Breast epithelium (tissue), 4 donors: ENCODE data around the gene DAZAP2. TPM values are rescaled to one million over a fixed set of nuclear protein-coding genes. Genes with fewer than 3 reads are reported as not detected.
A peak's percentile ranks its signal among the peaks of the same experiment; 100 is the strongest.

Experiments used
- DNase-seq, 2 donors: peaks; one replicate each; pipeline ENCODE4 v3.0.0-alpha.2; 2019; ENCODE audit warnings: low spot score in 2 of 2
- H3K27ac ChIP-seq, 2 donors: fragments of 200-600 bp; sonication (generic) in 1 of 2; one replicate each; pipeline ENCODE4 v1.5.1; 2016 to 2019; ENCODE audit warnings: mild to moderate bottlenecking in 1 of 2
- H3K27me3 ChIP-seq, 2 donors: fragments of 200-600 bp; sonication (generic) in 1 of 2; one replicate each; pipeline versions ENCODE4 v1.5.1 to v1.6.0; 2017 to 2019; ENCODE audit warnings: control low read depth in 1 of 2, mild to moderate bottlenecking in 1 of 2
- H3K36me3 ChIP-seq: fragments of 200-600 bp; one replicate; pipeline ENCODE4 v1.5.1; 2019
- H3K4me1 ChIP-seq, 2 donors: fragments of 200-600 bp; sonication (generic); one replicate each; pipeline ENCODE4 v1.5.1; 2016 to 2019; ENCODE audit warnings: control low read depth in 1 of 2
- H3K4me3 ChIP-seq, 3 donors: fragments of 200-600 bp; sonication (generic); 1 replicate in 2 of 3; 2 replicates in 1 of 3; pipeline ENCODE4 v1.5.1; 2016 to 2019; ENCODE audit warnings: mild to moderate bottlenecking in 3 of 3, moderate library complexity in 2 of 3
- H3K9me3 ChIP-seq, 2 donors: fragments of 200-600 bp; sonication (generic) in 1 of 2; one replicate each; pipeline ENCODE4 v1.5.1; 2016 to 2019; ENCODE audit warnings: control low read depth in 1 of 2
- POLR2A ChIP-seq: fragments of 450-650 bp; IDR thresholded peaks from one replicate; pipeline ENCODE4 v1.6.1; 2016; ENCODE audit warnings: antibody characterized with exemption, mild to moderate bottlenecking, moderate library complexity
- POLR2AphosphoS5 ChIP-seq, 3 donors: sonication (generic); formaldehyde crosslinking; IDR thresholded peaks; one replicate each; pipeline ENCODE4 v1.6.1; 2017; ENCODE audit warnings: antibody characterized with exemption in 3 of 3
- intact Hi-C: fragments of 100-400 bp; cut with DNase I; formaldehyde crosslinking; loops from one replicate; pipeline ENCODE4 v1.15.1; 2023; ENCODE audit warnings: low total_unique reads
- total RNA-seq, 3 donors: library from RNA; depleted of rRNA; stranded (reverse); fragments of >200 nt; gene quantifications; one replicate each; pipeline ENCODE4 v1.1.0, GENCODE V29; 2016
- TF ChIP-seq, protein P1 (sequence below), 3 donors: fragments of 450-650 bp; IDR thresholded peaks; one replicate each; pipeline ENCODE4 v1.5.1; 2016 to 2017; ENCODE audit warnings: antibody characterized with exemption in 3 of 3, mild to moderate bottlenecking in 3 of 3, moderate library complexity in 3 of 3

DAZAP2 gene
- total RNA-seq, 3 donors from 2014 or later: 318 to 408 (median 330) TPM

DNA sequence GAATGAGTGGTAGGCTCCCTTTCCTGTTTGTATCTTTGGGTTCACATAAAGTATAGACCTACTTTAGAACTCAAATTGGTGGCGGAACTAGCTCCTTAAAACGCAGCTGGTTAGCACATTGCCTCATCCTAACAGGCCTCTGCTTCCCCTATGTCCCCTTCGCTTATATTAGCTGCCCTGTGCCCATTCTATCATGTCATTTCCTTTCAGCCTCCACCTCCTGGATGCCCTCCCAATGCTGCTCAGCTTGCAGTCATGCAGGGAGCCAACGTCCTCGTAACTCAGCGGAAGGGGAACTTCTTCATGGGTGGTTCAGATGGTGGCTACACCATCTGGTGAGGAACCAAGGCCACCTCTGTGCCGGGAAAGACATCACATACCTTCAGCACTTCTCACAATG, 3.5 kb downstream of the DAZAP2 start:
- Histone ChIP-seq H3K9me3 (no peaks in the 10 kb centered on the region), H3K4me3 (no peak overlapping the region), H3K27ac (no peak overlapping the region), H3K4me1 (peaks cover 0 to 15% of the 10 kb centered on the region in 2 donors), H3K36me3 (peaks cover 5% of the 10 kb centered on the region), H3K27me3 (no peaks in the 10 kb centered on the region)
- intact Hi-C loops: no loop called here
- TF ChIP-seq, protein P1, sequence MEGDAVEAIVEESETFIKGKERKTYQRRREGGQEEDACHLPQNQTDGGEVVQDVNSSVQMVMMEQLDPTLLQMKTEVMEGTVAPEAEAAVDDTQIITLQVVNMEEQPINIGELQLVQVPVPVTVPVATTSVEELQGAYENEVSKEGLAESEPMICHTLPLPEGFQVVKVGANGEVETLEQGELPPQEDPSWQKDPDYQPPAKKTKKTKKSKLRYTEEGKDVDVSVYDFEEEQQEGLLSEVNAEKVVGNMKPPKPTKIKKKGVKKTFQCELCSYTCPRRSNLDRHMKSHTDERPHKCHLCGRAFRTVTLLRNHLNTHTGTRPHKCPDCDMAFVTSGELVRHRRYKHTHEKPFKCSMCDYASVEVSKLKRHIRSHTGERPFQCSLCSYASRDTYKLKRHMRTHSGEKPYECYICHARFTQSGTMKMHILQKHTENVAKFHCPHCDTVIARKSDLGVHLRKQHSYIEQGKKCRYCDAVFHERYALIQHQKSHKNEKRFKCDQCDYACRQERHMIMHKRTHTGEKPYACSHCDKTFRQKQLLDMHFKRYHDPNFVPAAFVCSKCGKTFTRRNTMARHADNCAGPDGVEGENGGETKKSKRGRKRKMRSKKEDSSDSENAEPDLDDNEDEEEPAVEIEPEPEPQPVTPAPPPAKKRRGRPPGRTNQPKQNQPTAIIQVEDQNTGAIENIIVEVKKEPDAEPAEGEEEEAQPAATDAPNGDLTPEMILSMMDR (IDR thresholded peaks at IDR 0.05): no peak
- no peak for TF ChIP-seq POLR2AphosphoS5 (IDR thresholded peaks at IDR 0.05)
- no peak for TF ChIP-seq POLR2A
- no peak for DNase-seq

DNA sequence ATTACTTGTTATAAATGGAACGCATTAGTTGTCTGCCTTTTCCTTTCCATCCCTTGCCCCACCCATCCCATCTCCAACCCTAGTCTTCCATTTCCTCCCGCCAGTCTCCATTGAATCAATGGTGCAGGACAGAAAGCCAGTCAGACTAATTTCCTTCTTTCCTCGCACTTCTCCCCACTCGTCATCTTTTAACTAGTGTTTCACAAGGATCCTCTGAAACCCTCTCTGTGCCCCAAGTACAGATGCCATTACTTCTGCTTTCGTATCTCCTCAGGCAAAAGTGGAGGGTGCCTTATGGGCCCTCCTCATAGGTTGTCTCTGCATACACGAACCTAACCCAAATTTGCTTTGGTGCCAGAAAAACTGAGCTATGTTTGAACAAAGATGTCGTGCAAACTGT, 4.2 kb downstream of the DAZAP2 start:
- no peak for DNase-seq
- Histone ChIP-seq H3K4me3 (no peak overlapping the region), H3K27me3 (no peaks in the 10 kb centered on the region), H3K9me3 (no peaks in the 10 kb centered on the region), H3K4me1 (peaks cover 0 to 15% of the 10 kb centered on the region in 2 donors), H3K27ac (no peak overlapping the region), H3K36me3 (peaks cover 5% of the 10 kb centered on the region)
- intact Hi-C loops: no loop called here
- TF ChIP-seq, protein P1 (IDR thresholded peaks at IDR 0.05): no peak
- TF ChIP-seq POLR2A: no peak
- no peak for TF ChIP-seq POLR2AphosphoS5 (IDR thresholded peaks at IDR 0.05)

DNA sequence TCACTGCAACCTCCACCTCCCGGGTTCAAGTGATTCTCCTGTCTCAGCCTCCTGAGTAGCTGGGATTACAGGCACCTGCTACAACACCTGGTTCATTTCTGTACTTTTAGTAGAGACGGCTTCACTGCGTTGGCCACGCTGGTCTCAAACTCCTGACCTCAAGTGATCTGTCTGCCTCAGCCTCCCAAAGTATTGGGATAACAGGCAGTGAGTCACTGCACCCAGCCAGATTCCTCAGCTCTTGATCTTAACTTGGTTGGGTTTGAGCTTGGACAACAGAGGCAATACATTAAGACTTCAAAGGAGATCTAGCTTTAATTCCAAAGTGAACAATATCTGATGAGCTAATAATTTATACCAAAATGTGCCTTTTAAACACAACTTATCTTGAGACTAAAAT, 5.6 kb downstream of the DAZAP2 start:
- H3K9me3 ChIP-seq: no peaks in the 10 kb centered on the region
- no peak for TF ChIP-seq POLR2A
- no peak for TF ChIP-seq POLR2AphosphoS5 (IDR thresholded peaks at IDR 0.05)
- TF ChIP-seq, protein P1 (IDR thresholded peaks at IDR 0.05): no peak
- no peak for DNase-seq
- no peak overlapping the region for H3K4me3 ChIP-seq
- intact Hi-C loops: no loop called here
- H3K36me3 ChIP-seq: peaks cover 5% of the 10 kb centered on the region
- no peaks in the 10 kb centered on the region for H3K27me3 ChIP-seq
- no peak overlapping the region for H3K27ac ChIP-seq
- peaks cover 0 to 15% of the 10 kb centered on the region in 2 donors for H3K4me1 ChIP-seq

DNA sequence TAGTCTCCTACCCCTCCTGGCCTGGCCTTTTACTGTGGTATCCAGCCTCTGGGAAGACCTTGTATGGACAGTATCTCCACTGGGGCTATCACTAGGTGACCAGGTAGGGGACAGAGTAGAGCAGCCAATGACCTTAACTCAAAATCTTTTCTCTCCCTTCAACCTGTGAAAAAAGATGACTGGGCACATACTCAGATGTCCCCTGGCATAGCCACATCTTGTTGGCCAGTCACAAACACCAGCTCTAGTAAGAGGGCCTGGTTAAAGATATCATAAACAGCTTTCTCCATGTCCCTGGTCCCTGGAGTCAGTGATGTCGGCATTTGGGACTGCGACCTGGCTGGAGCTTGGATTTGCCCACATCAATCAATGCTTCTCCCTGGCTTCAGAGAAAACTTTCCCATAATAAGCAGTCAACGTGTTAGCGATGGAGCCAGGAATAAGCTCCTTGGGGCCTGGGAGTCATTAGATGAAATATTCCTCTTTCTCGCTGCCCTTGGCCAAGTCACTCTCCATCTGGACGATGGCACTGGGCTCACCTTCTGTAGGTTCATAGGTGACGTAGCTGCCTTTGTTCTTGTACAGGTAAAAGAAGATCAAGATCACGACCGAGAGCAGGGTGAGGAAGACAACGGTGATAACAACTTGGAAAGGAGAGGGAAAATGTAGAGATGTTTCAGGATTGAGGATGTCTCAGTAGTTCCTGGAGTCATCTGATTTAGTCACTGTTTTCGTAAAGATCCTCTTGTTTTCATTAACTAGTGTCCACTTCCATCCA, 7.0 kb downstream of the DAZAP2 start:
- TF ChIP-seq, protein P1 (IDR thresholded peaks at IDR 0.05): no peak
- TF ChIP-seq POLR2A (no peak), POLR2AphosphoS5 (IDR thresholded peaks at IDR 0.05) (no peak)
- H3K4me1 ChIP-seq: peaks cover 0 to 7% of the 10 kb centered on the region in 2 donors
- H3K4me3 ChIP-seq: no peak overlapping the region
- no peaks in the 10 kb centered on the region for H3K27me3 ChIP-seq
- no peaks in the 10 kb centered on the region for H3K9me3 ChIP-seq
- intact Hi-C loops: no loop called here
- peaks cover 5% of the 10 kb centered on the region for H3K36me3 ChIP-seq
- no peak for DNase-seq
- peak overlapping the region; percentile 29 to 53 for H3K27ac ChIP-seq

DNA sequence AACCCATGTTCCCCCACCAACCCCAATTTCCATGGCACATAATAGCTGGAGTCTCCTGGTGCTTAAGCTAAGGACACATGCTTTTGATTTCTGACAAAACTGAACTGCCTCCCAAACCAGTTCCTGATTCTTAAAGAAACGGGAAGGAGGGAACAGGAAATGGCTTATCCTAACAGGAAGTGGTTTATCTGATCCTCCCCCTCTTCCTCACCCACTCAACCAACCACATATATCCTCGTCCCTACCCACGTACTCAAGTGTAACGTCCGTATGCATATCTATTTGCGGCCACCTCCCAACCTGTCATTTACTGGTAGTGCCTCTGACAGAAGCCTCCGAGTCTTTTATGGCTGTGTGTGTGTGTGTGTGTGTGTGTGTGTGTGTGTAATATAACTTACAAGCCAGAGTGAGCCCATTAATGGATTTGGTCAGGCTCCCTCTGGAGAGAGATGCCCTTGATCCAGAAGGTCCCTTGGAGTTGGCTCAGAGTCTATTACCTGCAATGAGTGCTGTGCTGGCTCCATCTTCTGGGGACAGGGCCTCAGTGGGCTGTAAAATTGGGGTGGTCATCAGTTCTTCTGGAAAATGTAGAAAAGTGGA, 7.7 kb downstream of the DAZAP2 start:
- no peak for DNase-seq
- peak overlapping the region; percentile 29 to 53 for H3K27ac ChIP-seq

More for the DNA sequence above, 7.7 kb downstream of the DAZAP2 start:
- H3K27me3 ChIP-seq: no peaks in the 10 kb centered on the region
- peaks cover 0 to 2% of the 10 kb centered on the region in 2 donors for H3K4me1 ChIP-seq
- intact Hi-C loops: no loop called here
- TF ChIP-seq, protein P1 (IDR thresholded peaks at IDR 0.05): no peak
- TF ChIP-seq POLR2AphosphoS5 (IDR thresholded peaks at IDR 0.05): no peak
- no peak for TF ChIP-seq POLR2A
- no peak overlapping the region for H3K4me3 ChIP-seq
- no peaks in the 10 kb centered on the region for H3K9me3 ChIP-seq
- peaks cover 1% of the 10 kb centered on the region for H3K36me3 ChIP-seq
